Measurements from ENCODE around the gene ELF5. TPM values are rescaled to one million over a fixed set of nuclear protein-coding genes. Genes with fewer than 3 reads are reported as not detected.

ELF5 gene
- total and polyA plus RNA-seq, 2 of the 13 experiments (the other 11 are each of a cell fraction or from before 2014, with no cell fraction given): 0.51 to 2.6 TPM

DNA sequence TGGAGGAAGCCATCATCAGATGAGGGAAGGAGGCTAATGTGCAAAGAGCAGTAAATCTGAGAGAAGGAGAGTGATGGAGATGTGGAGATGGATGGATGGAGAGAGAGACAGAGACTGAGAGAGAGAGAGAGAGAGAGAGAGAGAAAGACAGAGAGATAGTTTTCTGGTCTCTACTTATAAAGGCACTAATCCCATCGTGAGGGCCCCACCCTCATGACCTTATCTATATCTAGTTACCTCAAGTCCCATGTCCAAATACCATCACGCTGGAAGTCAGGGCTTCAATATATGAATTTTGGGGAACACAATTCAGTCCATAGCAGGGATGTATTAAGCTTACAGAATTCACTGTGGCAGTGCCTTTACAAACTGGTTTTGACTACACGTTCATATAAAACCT is 21.2 kb upstream of the ELF5 start:
- Histone ChIP-seq H4K20me1 (ENCODE audit: insufficient read depth, low read length) (no peaks in the 10 kb centered on the region), H3K9me3 (ENCODE audit: low read length) (peaks cover 11% of the 10 kb centered on the region; the same call in 1 of the 2 replicates), H3K36me3 (replicated peaks in 1 of 2; ENCODE audit: control insufficient read depth in 1 of 2, insufficient read depth in 2 of 2, low read length in 2 of 2) (no peaks in the 10 kb centered on the region), H3K4me1 (ENCODE audit: insufficient read depth, low read length) (peaks cover 15% of the 10 kb centered on the region), H3K27ac (ENCODE audit: extremely low read length, insufficient read depth, low read length) (no peak overlapping the region), H3K9ac (ENCODE audit: insufficient read depth, low read depth, low read length) (no peak overlapping the region), H2AFZ (ENCODE audit: low read length) (no peak overlapping the region), H3K4me2 (ENCODE audit: low read depth, low read length) (no peak overlapping the region), H3K79me2 (ENCODE audit: insufficient read depth, low read length) (no peaks in the 10 kb centered on the region), H3K27me3 (ENCODE audit: control insufficient read depth in 1 of 2, insufficient read depth in 2 of 2, low read length in 2 of 2) (peaks cover 0 to 6% of the 10 kb centered on the region in 2 experiments; a peak in 1 of 5 replicates), H3K4me3 (replicated peaks in 1 of 3; ENCODE audit: insufficient read depth in 1 of 3, low read depth in 2 of 3, low read length in 3 of 3) (no peak overlapping the region)
- in situ Hi-C loops (cut with HindIII; ENCODE audit: extremely low pct_ligation_motif_present, low pct_unique_long_range_greater_than_20kb): no loop called here
- DNase-seq (ENCODE audit: low spot score): no peak
- TF ChIP-seq ZNF577 (CRISPR knock-in tag; IDR thresholded peaks at IDR 0.05; ENCODE audit: borderline replicate concordance, low read depth) (no peak), ZNF264 (CRISPR knock-in tag; IDR thresholded peaks at IDR 0.05) (peak; percentile 92)
- CTCF ChIA-PET (ENCODE audit: low intra/inter-chr PET ratio, low total read pairs): no interaction called here
- POLR2A ChIA-PET: no interaction called here
- intact Hi-C loops (cut with micrococcal nuclease; ENCODE audit: unreplicated experiment): no loop called here
- BruUV-seq (replicated peaks): no TSS peak
- WGBS (ENCODE audit: low lambda C conversion rate): 17% methylated on average over 3 of the region's 3 CpGs
- no peak for FAIRE-seq
- no peak for ATAC-seq

DNA sequence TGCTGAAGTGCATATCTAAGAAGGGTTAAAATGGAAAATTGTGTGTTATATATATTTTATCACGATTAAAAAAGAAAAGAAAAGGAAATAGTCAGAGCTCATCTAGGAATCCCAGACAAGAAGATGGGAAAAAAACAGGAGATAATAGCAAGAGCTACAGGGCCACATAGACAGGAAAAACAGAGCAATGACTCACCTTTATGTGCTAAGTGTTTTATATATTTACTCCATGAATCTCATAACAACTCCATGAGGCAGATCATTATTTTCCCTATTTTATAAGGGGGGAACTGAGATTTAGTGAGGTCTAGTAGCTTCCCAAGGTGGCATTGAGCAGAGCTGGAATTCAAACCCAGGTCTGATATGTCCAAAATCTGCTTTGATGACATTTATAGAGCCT is 18.1 kb upstream of the ELF5 start:
- BruUV-seq (replicated peaks): no TSS peak
- ChIA-PET CTCF (ENCODE audit: low intra/inter-chr PET ratio, low total read pairs) (no interaction called here), POLR2A (no interaction called here)
- Histone ChIP-seq H3K9me3 (ENCODE audit: low read length) (peaks cover 11% of the 10 kb centered on the region; the same call in 1 of the 2 replicates), H3K27ac (ENCODE audit: extremely low read length, insufficient read depth, low read length) (no peak overlapping the region), H2AFZ (ENCODE audit: low read length) (no peak overlapping the region), H4K20me1 (ENCODE audit: insufficient read depth, low read length) (no peaks in the 10 kb centered on the region), H3K36me3 (replicated peaks in 1 of 2; ENCODE audit: control insufficient read depth in 1 of 2, insufficient read depth in 2 of 2, low read length in 2 of 2) (no peaks in the 10 kb centered on the region), H3K4me2 (ENCODE audit: low read depth, low read length) (no peak overlapping the region), H3K27me3 (ENCODE audit: control insufficient read depth in 1 of 2, insufficient read depth in 2 of 2, low read length in 2 of 2) (no peaks in the 10 kb centered on the region; a peak in 2 of 5 replicates), H3K4me3 (replicated peaks in 1 of 3; ENCODE audit: insufficient read depth in 1 of 3, low read depth in 2 of 3, low read length in 3 of 3) (no peak overlapping the region), H3K9ac (ENCODE audit: insufficient read depth, low read depth, low read length) (no peak overlapping the region), H3K79me2 (ENCODE audit: insufficient read depth, low read length) (no peaks in the 10 kb centered on the region), H3K4me1 (ENCODE audit: insufficient read depth, low read length) (peaks cover 46% of the 10 kb centered on the region)
- DNase-seq (ENCODE audit: low spot score) (no peak), ATAC-seq (no peak), FAIRE-seq (no peak)
- WGBS (ENCODE audit: low lambda C conversion rate): 3% methylated on average over 1 of the region's 1 CpG
- intact Hi-C loops (cut with micrococcal nuclease; ENCODE audit: unreplicated experiment) (no loop called here), in situ Hi-C loops (cut with HindIII; ENCODE audit: extremely low pct_ligation_motif_present, low pct_unique_long_range_greater_than_20kb) (no loop called here)
- TF ChIP-seq SETDB1 (CRISPR knock-in tag; IDR thresholded peaks at IDR 0.05; ENCODE audit: borderline replicate concordance): no peak
- TF ChIP-seq TP53 (CRISPR knock-in tag; conservative IDR thresholded peaks at IDR 0.05): no peak
- TF ChIP-seq, protein P1, sequence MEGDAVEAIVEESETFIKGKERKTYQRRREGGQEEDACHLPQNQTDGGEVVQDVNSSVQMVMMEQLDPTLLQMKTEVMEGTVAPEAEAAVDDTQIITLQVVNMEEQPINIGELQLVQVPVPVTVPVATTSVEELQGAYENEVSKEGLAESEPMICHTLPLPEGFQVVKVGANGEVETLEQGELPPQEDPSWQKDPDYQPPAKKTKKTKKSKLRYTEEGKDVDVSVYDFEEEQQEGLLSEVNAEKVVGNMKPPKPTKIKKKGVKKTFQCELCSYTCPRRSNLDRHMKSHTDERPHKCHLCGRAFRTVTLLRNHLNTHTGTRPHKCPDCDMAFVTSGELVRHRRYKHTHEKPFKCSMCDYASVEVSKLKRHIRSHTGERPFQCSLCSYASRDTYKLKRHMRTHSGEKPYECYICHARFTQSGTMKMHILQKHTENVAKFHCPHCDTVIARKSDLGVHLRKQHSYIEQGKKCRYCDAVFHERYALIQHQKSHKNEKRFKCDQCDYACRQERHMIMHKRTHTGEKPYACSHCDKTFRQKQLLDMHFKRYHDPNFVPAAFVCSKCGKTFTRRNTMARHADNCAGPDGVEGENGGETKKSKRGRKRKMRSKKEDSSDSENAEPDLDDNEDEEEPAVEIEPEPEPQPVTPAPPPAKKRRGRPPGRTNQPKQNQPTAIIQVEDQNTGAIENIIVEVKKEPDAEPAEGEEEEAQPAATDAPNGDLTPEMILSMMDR (CRISPR knock-in tag; IDR thresholded peaks at IDR 0.05): no peak
- TF ChIP-seq ZNF264 (CRISPR knock-in tag; IDR thresholded peaks at IDR 0.05): no peak
- no peak for TF ChIP-seq ZNF367 (CRISPR knock-in tag; IDR thresholded peaks at IDR 0.05; ENCODE audit: borderline replicate concordance)
- TF ChIP-seq, protein P2, sequence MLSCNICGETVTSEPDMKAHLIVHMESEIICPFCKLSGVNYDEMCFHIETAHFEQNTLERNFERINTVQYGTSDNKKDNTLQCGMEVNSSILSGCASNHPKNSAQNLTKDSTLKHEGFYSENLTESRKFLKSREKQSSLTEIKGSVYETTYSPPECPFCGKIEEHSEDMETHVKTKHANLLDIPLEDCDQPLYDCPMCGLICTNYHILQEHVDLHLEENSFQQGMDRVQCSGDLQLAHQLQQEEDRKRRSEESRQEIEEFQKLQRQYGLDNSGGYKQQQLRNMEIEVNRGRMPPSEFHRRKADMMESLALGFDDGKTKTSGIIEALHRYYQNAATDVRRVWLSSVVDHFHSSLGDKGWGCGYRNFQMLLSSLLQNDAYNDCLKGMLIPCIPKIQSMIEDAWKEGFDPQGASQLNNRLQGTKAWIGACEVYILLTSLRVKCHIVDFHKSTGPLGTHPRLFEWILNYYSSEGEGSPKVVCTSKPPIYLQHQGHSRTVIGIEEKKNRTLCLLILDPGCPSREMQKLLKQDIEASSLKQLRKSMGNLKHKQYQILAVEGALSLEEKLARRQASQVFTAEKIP (CRISPR knock-in tag; IDR thresholded peaks at IDR 0.05; ENCODE audit: borderline replicate concordance): no peak
- TF ChIP-seq, protein P3, sequence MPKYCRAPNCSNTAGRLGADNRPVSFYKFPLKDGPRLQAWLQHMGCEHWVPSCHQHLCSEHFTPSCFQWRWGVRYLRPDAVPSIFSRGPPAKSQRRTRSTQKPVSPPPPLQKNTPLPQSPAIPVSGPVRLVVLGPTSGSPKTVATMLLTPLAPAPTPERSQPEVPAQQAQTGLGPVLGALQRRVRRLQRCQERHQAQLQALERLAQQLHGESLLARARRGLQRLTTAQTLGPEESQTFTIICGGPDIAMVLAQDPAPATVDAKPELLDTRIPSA (CRISPR knock-in tag; IDR thresholded peaks at IDR 0.05; ENCODE audit: borderline replicate concordance): no peak
- TF ChIP-seq POLR2G (IDR thresholded peaks at IDR 0.05; ENCODE audit: low read depth, low read length): no peak
- TF ChIP-seq ZNF570 (CRISPR knock-in tag; IDR thresholded peaks at IDR 0.05; ENCODE audit: borderline replicate concordance): no peak
- no peak for TF ChIP-seq ZNF713 (CRISPR knock-in tag; IDR thresholded peaks at IDR 0.05)
- TF ChIP-seq MXD4 (CRISPR knock-in tag; IDR thresholded peaks at IDR 0.05): no peak
- no peak for TF ChIP-seq ZSCAN25 (CRISPR knock-in tag; IDR thresholded peaks at IDR 0.05)
- no peak for TF ChIP-seq KDM1A (CRISPR knock-in tag; IDR thresholded peaks at IDR 0.05)
- TF ChIP-seq, protein P4, sequence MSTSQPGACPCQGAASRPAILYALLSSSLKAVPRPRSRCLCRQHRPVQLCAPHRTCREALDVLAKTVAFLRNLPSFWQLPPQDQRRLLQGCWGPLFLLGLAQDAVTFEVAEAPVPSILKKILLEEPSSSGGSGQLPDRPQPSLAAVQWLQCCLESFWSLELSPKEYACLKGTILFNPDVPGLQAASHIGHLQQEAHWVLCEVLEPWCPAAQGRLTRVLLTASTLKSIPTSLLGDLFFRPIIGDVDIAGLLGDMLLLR (CRISPR knock-in tag; IDR thresholded peaks at IDR 0.05): no peak

Measured in HepG2 (cell line).